GM19372 (cell line): ENCODE results near the gene CTIF.

Experiments used
- ATAC-seq: cut with Tn5 transposase; IDR thresholded peaks from one replicate; pipeline ENCODE4 v1.9.1; 2021; ENCODE audit warnings: mild to moderate bottlenecking, low read depth, moderate library complexity; ENCODE audit not compliant: unreplicated experiment

The CTIF gene

GRCh38 chr18:48740851-48741485, 202.1 kb downstream of the CTIF start:
- no peak for ATAC-seq

DNA sequence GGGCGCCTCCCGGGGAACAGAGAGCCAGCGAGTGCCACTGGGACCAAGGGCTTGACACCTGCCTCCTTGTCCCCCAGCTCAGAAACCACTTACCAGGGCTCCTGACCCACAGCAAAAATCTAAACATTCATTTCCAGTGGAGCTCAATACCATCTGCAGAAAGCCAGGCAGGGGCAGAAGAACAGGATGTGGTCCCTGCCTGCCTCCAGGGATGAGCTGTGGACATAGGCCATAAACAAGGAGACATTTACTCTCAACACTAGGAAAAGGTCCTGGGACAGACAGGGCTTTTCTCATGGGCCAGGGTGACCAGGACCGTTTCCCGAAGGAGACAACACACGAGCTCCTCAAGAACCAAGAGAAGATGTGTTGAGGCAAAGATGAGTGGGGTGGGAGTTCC, 203.0 kb downstream of the CTIF start:
- no peak for ATAC-seq

DNA sequence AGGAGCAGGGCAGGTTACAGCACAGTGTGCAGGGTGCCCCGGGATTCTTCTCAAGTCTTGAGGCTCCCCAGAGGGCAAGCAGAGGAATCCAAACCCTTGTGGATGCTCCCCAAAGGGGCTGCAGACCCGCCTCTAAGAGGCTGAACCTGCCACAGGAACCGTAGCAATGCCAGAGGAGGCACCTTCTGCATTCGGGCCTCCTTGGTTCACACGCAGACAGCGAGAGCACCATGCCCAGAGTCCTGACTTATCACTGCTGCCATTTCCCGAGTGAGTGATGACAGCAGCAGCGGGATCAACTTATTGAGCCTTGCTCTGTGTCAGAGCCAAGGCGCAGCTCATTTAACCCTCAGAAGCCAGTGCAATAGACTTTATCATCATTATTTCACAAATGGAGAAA, 203.5 kb downstream of the CTIF start:
- ATAC-seq, result no peak

GRCh38 chr18:48742706-48743475, 204.1 kb downstream of the CTIF start:
- ATAC-seq, result no peak

DNA sequence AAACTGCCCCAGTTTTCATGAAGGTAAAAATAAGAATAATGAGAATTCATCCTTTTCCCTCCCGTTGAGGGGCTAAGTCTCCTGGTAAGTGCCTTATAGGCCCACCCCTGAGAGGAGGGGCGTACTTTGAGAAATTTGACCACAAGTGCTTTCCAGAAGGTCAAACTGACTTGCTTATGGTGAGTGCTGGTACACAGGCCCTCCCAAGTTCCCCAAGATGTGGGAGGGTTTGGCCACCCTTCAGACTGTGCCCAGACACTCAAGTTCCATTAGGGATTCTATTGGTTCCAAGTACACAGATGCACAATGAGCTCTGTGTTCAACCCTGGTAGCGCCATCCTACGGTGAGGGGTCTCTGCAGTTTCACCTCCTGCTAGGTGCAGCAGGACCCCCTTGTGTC, 205.1 kb downstream of the CTIF start:
- ATAC-seq, result no peak

GRCh38 chr18:48745293-48745692, 206.5 kb downstream of the CTIF start:
- ATAC-seq, result no peak

- no peak for ATAC-seq
Measured at GRCh38 chr18:48749768-48750167, 210.9 kb downstream of the CTIF start.

DNA sequence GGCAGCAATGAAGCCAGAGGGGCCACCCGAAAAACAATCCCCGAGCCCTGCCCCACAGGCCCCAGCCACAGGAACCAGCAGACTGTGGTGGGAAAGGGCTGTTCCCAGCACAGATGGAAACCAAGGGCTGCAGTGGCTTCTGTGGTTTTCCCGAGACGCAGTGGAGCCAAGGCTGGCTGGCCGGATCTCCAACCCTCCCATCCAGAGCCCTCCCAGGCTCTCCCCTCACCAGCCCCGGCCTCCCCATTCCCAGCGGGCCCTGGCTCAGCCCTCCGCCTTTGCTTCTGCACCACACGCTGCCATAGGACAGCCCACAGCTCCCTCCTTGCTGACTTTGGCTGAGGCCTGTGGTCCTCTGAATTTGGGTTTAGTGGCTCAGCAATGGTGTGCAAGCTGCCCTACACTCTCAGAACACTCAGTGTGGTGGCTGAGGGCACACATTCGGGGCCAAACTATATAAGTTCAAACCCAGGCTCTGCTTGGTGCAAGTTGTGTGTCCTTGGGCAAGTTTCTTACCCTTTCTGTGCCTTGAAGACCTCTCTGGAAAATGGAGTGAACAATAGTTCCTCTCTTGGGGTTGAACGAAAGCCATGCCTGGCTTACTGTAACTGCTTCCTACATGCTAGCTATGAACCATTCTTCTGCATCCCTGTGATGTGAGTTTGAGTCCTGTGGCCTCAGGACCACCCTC, 211.8 kb downstream of the CTIF start:
- no peak for ATAC-seq

GRCh38 chr18:48751727-48752468, 213.1 kb downstream of the CTIF start:
- ATAC-seq, result no peak

DNA sequence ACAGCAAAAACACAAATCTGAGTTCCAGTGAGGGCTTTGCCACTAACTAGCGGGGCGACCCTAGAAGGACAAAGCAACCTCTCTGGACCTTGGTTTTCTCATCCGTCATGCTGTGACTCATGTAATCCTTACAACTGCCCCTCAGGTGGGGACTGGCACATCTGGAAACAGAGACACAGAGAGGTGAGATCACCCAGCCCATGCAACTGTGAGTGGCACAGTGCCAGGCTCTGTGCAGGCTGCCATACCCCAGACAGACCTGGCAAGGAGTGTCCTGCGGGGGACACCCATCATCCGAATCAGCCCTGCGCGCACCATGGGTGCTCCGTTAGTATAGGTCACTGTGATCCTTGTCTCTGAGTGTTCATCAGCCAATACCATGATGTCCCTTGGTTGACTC, 213.6 kb downstream of the CTIF start:
- ATAC-seq, result no peak

GRCh38 chr18:48752928-48753327, 214.1 kb downstream of the CTIF start:
- no peak for ATAC-seq

- no peak for ATAC-seq
Measured at GRCh38 chr18:48753691-48754090, 214.9 kb downstream of the CTIF start.

DNA sequence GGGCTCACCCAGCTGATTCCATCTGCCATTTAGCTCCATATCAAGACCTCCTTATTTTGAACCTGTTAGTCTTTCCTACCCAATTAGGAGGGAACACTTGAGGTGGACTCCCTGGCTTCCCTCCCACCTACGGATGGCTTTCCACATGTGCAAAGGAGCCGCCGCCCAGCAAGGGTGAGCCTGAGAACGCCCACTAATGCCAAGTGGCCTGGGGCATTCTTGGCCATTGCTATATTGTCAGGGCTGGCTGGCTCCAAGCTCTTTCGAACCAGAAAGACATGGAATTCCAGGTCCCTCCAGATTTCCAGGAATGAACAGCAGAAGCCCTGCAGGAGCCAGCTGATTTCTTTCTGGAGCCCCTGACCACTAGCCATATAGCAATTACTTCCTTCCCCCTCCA, 215.7 kb downstream of the CTIF start:
- no peak for ATAC-seq

- ATAC-seq, result no peak
Measured at GRCh38 chr18:48754993-48755473, 216.2 kb downstream of the CTIF start.

DNA sequence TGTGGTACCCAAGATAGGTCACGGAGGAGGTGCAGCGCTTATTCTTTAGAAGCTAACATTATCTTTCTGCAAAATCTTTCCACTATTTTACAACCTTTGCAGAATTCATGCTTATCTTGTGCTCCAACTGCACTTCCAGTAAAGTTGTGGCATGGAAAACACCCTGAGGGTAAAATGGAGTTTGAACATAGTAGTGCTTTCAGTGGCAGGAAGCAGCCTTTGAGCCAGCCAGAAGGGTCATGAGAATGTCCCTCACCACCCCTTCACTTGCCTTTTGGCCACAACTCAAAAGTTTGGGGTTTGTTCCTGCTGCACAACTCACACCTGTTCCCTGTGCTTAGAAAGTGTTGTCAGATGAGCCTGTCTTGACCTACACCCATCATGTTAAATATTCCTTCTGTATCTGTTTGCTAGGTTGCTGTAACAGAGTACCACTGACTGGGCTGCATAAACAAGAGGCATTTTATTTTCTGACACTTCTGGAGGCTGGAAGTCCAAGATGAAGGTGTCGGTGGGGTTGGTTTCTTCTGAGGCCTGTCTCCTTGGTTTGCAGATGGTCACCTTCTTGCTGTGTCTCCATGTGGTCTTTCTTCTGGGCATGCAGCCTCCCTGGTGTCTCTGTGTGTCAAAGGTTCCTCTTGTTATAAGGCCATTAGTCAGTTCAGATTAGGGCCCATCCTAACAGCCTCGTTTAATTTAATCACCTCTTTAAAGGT, 217.8 kb downstream of the CTIF start:
- no peak for ATAC-seq

DNA sequence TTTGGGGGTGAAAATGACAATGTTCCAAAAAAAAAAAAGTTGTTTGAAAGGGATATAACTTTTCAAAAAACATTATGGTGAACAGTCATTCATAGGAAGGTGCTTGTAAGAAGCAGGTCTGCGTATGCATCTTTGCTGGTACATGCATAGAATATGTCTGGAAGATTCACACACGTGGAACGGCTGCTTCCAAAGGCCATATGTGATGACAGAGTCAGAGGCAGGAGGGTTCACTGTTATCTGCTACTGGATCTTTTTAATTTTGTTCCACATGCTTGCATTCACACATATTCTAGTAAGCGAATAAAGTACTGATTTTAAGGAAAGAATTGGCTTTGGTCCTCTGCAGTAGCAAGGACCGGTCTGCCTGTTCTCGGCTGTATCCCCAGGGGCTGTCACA, 218.5 kb downstream of the CTIF start:
- ATAC-seq, result no peak

GRCh38 chr18:48757906-48758305, 219.1 kb downstream of the CTIF start:
- no peak for ATAC-seq

- no peak for ATAC-seq
Measured at GRCh38 chr18:48761582-48761981, 222.8 kb downstream of the CTIF start.

DNA sequence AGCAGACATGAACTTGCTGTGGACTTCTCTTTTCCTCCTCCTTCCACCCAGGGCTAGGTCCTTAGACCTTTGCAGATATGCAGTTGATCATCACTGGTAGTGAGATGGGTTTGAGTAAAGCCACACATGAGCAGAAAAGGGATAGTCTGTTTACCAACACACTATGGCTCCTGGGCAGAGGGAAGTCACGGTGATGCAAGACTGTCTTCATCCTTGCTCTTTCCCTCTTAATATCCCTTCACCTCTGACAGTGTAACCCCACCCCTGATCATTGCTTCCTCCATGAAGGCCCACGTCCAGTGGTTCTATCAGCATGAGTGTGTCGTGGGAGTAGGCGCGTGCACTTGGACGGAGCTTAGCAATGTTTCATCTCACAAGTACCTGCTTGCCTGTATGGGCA, 223.2 kb downstream of the CTIF start:
- ATAC-seq, result no peak
